NCI-H69 (cell line): Measurements from ENCODE around the gene ST14.
"Not testable (repeated sequence)": the region's sequence is repeated elsewhere in the genome, so short reads cannot be mapped to it uniquely, and the experiment has no call there.

ENCODE experiments used
- DNase-seq: peaks from one replicate; lab custom pipeline; 2025; lab: John Stamatoyannopoulos, UW

ST14 gene

GRCh38 chr11:130227373-130227772 is 67.8 kb downstream of the ST14 start:
- DNase-seq, result no peak

DNA sequence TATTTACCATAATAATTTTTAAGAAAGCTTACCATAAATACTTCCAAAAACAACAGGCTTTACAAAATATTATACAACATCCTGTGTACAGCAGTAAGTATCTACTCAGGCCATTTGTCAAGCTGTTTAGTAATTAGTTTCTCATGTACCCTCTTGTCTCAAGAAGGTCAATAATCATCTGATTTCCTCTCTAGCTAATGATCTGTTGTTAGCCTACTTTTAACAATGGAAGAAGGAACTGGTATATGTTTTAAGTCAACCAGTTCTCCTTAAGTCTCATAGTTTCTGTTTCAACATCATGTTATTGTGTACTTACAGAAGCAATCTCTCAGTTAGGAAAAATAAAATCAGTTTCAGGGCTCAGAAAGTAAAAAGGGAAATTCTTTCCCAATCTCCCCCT is 73.9 kb downstream of the ST14 start:
- DNase-seq, result not testable (repeated sequence)

DNA sequence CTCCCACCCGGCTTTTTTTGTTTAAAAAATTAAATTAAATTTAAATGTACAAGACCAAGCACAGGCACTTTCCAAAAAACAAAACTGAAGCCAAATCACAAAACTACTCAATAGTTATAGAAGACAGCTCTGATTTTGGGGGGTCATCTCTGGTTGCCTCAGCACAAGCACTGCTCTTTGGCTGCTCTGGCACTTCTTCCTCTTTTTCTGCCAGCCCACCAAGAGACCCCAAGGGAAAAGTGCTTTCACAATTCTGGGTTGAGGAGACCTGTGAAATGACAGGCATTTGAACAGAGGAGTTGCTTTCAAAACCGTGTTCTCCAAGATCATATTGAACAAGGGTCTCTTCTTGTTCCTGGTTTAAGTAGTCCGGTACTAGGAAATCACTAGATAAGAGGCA is 74.3 kb downstream of the ST14 start:
- DNase-seq, result not testable (repeated sequence)

- no peak for DNase-seq
These were observed 74.7 kb downstream of the ST14 start for GRCh38 chr11:130234315-130234714.

- DNase-seq, result no peak
These were observed 77.9 kb downstream of the ST14 start for GRCh38 chr11:130237282-130238006.

- DNase-seq, result no peak
These were observed 82.1 kb downstream of the ST14 start for GRCh38 chr11:130241713-130242112.

GRCh38 chr11:130243816-130244215 is 84.2 kb downstream of the ST14 start:
- DNase-seq, result no peak

- DNase-seq, result no peak
These were observed 85.3 kb downstream of the ST14 start for GRCh38 chr11:130244848-130245247.

GRCh38 chr11:130245375-130245774 is 85.8 kb downstream of the ST14 start:
- not testable (repeated sequence) for DNase-seq

DNA sequence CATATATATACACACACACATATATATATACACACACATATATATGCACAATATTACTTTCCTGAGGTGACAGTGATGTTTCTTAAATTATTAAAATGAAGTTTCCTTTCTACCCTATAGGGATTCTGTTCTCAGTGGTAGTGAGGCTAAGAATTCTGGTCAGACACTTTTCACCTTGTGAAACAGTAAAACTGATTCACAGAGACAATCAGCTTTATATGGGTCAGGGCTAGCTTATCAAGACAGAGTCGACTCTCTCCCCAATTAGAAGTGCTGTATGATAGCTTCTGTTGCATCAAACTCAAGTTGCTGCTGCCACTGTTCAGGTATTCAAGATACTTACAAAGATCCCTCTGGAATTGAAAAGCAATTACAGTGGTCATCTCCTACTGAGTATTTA is 86.7 kb downstream of the ST14 start:
- no peak for DNase-seq

DNA sequence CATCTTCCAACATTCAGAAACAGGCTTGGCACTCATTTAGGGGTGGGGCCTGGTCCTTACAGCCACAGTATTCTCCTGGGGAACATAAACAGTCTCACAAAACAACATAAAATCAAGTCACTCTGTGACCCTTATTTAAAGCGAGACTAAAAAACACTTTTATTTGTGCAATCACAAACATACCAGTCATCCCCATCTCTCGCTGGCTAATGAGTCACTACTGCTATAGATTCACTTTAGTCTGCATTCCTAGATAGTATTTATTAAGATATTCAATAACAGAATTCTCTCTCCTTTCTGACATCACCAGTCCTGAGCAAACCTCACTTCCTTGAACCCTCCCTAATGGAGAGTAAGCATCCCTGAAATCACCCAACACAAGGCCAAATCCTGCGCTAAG is 87.2 kb downstream of the ST14 start:
- no peak for DNase-seq

DNA sequence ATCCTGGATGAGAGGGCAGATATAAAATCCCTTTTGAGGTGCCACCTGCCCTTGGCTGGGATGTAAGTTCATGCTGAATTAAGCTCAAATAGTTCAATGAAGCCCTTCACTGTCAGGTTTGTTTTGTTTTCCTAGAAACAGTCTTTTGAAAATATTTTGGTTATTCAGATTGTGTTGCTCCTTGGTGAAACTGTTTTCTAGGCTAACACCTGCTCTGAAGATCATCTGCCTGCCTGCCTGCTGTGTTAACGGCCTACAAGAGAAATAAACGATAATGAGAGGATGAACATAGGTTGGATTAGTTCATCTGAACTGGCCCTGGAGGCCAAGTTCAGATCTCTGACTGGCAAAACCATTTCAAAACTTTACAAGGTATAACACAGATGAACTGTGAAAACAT is 87.7 kb downstream of the ST14 start:
- DNase-seq, result peak; percentile 40

- DNase-seq, result no peak
These were observed 89.8 kb downstream of the ST14 start for GRCh38 chr11:130249371-130249770.

DNA sequence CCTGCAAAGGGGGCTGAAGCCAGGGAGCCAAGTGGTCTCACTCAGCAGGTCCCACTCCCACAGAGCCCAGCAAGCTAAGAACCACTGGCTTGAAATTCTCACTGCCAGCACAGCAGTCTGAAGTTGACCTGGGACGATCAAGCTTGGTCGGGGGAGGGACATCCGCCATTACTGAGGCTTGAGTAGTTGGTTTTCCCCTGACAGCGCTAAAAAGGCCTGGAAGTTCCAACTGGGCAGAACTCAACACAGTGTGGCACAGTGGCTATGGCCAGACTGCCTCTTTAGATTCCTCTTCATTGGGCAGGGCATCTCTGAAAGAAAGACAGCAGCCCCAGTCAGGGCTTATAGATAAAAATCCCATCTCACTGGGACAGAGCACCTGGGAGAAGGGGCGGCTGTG is 90.3 kb downstream of the ST14 start:
- DNase-seq, result not testable (repeated sequence)

DNA sequence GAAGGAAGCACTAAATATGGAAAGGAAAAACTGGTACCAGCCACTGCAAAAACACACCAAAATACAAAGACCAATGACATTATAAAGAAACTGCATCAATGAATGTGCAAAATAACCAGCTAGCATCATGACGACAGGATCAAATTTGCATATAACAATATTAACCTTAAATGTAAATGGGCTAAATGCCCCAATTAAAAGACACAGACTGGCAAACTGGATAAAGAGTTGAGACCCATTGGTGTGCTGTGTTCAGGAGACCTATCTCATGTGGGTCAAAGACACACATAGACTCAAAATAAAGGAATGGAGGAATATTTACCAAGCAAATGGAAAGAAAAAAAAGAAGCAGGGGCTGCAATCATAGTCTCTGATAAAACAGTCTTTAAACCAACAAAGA is 92.2 kb downstream of the ST14 start:
- DNase-seq, result not testable (repeated sequence)
